HG03108 (cell line): ENCODE data around the gene ABCA2.

Experiments used
- ATAC-seq: cut with Tn5 transposase; IDR thresholded peaks from one replicate; pipeline ENCODE4 v1.9.1; 2021; ENCODE audit warnings: moderate library complexity; ENCODE audit not compliant: unreplicated experiment

The ABCA2 gene

GRCh38 chr9:137031904-137032640, 4.0 kb upstream of the ABCA2 start, which contains the start of gene FUT7:
TSS of gene FUT7 (minus strand) at chr9:137032088. CDS start at chr9:137031991, 97 bp downstream.
- no peak for ATAC-seq

- ATAC-seq = no peak
Measured at GRCh38 chr9:137030538-137031527, 2.8 kb upstream of the ABCA2 start.

GRCh38 chr9:137030006-137030405, 2.0 kb upstream of the ABCA2 start:
- ATAC-seq = no peak

DNA sequence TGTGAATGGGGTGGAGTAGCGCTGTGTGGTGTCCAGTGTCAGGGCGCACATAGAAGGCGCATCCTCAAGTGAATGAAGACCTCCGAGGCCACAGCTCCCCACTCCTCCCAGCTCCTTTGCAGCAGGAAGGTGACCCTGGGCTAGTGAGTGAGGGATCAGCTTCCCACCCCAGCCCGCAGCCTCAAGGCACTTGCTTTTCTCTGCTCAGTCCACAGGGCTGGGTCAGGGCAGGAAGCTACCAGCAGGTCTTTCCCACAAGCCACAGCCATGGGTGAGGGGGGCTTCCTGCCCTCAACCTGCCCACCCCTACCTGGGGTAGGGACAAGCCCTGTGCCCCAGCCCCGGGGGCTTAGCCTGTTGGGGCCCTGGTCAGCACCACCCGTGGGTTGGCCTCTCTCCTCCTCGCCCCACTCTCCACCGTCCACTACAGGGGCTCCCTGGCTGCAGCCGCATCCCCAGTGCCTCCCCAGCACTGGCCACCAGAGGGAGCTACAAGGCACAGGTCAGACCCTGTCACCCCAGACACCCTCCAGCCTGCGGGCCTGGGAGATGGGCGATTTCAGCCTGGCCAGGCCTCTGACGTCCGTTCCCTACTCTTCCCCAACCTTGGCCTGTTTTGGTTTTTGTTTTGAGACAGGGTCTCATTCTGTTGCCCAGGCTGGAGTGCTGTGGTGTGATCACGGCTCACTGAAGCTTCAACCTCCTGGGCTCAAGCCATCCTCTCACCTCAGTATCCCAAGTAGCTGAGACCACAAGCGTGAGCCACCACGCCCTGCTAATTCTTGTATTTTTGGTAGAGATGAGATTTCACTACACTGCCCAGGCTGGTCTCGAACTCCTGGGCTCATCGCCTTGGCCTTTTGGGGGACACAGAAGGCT, 1.3 kb upstream of the ABCA2 start:
- peak; percentile 31 for ATAC-seq

DNA sequence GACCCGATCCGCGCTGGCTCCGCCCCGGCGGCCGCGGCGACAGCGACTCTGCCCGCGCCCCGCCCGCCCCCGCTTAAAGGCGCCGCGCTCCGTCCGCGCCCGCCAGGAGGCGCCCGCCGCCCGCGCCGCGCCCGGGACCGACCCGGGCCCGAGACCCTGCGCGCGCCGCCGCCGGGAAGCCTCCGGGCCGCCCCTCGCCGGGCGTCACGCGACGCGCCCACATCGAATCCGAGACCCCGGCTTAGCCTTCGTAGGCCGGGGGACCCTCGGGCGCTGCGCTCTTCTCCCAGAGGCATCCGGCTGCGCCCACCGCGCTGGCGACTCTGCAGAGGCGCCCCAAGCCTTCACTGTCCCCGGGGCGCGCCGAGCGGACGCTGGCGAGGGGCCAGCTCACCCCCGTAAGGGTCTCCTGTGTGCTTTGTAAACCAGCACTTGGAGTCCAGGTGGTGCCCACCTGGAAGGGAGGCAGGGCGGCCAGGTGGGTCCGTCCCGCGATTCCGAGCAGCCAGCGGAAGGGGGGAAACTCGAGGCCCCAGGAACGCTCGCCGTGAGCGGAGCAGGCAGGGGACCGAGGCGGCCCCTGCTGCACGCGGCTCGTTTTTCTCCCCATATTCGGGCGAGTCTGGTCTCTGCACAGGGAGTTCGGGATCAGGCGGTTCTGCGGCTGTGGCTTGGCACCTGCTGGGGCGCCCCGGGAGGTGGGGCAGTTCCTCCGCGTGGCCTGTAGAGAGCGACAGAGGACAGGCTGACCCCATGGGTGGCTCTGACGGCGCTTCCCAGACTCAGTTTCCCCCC, 423 bp upstream of the ABCA2 start:
- ATAC-seq = peak; percentile 13

DNA sequence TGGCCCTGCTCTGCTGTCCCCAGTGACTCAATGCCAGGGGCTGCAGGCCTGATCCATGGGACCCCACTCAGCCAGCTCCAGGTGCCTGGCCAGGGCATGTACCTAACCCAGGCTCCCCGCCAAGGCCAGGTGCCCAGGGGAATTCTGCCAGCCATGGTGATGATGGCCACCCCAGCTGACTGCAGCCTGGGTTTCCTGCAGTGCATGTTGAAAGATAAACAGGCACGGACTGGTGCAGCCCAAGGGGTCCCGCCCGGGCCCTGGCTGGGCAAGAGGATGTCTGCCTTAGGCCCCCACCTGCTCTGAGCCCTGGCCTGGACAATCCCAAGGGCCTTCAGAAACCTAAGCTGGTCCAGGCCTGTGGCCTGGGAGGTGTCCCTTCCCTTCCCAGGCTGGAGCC, 1.2 kb downstream of the ABCA2 start:
- ATAC-seq = no peak

GRCh38 chr9:137026384-137026783, 1.7 kb downstream of the ABCA2 start:
- no peak for ATAC-seq

GRCh38 chr9:137025517-137025966, 2.5 kb downstream of the ABCA2 start:
- ATAC-seq = no peak

GRCh38 chr9:137023583-137023991, 4.5 kb downstream of the ABCA2 start:
- no peak for ATAC-seq

GRCh38 chr9:137023157-137023556, 4.9 kb downstream of the ABCA2 start:
- ATAC-seq = no peak

- ATAC-seq = no peak
Measured at GRCh38 chr9:137022662-137023008, 5.4 kb downstream of the ABCA2 start.

- ATAC-seq = no peak
Measured at GRCh38 chr9:137021979-137022661, 5.9 kb downstream of the ABCA2 start.

- no peak for ATAC-seq
Measured at GRCh38 chr9:137021568-137021978, 6.5 kb downstream of the ABCA2 start.

DNA sequence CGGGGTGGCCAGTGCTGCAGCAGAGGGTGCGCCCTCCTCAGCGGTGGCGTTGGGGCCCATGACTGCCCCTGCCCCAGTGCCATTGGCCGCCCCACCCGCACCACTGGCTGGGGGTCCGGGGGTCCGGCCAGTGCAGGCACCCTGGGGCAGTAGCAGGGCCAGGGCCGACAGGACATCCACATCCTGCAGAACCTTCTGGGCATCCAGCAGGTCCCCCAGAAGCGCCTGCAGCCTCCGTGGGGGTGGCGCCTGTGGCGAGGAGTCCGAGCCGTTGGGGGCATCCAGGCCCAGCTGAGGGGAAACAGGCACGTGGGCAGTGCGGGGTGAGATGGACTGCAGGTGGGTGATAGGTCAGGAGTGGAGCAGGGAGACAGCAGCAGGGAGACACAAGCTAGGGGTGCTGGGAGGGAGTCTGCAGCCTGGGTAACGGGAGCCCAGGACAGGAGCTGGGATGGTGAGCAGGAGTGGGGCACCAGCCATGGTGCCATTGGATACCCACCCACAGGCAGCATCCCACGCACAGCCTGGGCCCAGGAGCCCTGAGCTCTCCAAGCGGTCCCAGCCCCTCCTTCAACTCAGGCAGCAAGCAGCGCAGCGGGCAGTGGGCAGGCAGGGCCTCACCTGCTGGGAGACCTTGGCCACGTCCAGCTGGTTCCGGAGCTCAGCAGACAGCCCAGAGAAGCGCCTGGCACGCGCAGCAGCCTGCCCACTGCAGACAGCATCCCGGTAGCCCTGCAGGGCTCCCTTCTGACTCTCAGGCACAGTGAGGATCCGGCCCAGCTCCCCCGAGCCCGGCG, 7.1 kb downstream of the ABCA2 start:
- no peak for ATAC-seq

DNA sequence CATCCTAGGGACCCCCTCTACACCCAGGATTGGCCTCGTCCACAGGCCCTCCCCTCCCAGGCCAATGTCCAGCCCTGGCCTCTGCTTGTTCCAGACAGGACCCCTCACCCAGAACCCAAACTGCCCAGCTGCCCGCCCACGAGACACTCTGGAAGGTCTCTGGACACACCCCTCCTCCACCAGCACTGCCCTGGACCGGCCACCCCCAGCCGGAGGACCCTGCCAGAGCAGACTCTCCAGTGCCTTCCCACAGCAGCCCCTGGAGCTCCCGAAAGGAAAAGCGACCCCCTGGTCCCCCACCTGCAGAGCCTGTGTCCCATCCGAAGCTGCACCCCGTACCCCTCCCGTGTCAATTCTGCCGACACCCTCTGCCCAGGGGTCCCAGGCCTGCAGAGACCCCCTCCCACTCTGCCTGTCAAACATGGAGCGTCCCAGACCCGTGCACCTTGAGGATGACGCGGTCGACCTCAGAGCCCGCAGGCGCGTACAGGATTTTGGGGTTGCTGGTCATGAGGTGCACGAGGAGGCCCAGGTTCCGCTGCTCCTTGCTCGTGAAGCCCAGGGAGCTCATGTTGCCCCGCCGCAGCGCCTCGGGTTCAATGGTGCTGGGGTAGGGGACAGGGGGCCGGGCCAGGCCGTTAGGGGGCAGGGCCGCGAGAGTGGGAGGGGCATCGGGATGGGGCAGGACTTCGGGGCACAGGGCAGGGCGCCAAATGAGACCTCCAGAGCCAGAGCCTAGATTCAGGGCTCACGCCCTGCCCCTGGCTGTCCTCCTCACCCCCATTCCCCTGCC, 8.0 kb downstream of the ABCA2 start:
- no peak for ATAC-seq

DNA sequence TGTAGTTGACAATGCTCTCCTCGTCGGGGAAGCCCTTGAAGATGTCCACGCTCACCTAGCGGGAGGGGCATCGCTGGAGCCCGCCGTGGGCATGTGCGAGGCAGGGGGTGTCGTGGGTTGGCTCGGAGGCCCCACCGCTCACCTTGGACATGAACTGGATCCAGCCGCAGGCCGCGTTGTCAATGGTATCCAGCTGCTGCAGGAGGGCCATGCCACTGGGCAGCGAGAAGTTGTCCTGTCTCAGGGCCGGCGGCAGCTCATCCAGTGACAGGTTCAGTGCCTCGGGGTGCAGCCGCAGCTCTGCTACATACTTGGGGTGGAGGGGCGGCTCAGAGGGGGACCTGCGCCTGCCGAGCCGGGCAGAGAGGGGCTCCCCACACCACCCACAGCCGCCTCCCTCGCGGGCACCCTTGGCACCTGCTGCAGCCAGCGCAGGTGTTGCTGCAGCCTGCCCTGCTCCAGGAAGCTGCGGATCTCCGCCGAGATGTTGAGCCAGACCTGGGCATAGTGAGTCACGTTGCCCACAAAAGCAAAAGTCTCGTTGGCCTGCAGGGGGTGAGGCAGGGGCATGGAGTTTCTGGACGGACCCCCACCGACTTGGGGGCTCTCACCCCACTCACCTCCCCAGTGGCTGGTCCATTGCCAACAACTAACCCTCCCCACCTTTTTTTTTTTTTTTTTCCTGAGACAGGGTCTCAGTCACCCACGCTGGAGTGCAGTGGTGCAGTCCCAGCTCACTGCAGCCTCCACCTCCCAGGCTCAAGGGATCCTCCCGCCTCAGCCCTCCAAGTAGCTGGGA, 9.1 kb downstream of the ABCA2 start:
- ATAC-seq = no peak
